ENCODE measurements around the gene RBM4.

DNA sequence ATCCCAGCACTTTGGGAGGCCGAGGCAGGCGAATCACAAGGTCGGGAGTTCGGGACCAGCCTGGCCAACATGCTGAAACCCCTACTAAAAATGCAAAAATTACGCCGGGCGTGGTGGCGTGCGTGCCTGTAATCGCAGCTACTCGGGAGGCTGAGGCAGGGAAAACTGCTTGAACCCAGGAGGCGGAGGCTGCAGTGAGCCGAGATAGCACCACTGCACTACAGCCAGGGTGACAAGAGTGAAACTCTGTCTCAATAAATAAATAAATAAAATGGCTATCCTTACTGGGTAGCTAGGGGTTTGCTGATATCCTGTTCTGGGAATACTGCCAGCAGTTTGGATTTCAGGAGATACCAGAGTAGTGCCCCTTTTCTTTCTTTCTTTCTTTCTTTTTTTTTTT is 24.4 kb upstream of the RBM4 start:
- TF ChIP-seq, protein P1, sequence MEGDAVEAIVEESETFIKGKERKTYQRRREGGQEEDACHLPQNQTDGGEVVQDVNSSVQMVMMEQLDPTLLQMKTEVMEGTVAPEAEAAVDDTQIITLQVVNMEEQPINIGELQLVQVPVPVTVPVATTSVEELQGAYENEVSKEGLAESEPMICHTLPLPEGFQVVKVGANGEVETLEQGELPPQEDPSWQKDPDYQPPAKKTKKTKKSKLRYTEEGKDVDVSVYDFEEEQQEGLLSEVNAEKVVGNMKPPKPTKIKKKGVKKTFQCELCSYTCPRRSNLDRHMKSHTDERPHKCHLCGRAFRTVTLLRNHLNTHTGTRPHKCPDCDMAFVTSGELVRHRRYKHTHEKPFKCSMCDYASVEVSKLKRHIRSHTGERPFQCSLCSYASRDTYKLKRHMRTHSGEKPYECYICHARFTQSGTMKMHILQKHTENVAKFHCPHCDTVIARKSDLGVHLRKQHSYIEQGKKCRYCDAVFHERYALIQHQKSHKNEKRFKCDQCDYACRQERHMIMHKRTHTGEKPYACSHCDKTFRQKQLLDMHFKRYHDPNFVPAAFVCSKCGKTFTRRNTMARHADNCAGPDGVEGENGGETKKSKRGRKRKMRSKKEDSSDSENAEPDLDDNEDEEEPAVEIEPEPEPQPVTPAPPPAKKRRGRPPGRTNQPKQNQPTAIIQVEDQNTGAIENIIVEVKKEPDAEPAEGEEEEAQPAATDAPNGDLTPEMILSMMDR (IDR thresholded peaks at IDR 0.05; ENCODE audit: low read length): no peak
- no peak for TF ChIP-seq EZH2 (IDR thresholded peaks at IDR 0.05; ENCODE audit: borderline replicate concordance, low read length)

Data from OCI-LY1 (cell line).